H1 (cell line): ENCODE data around the gene ARID4B. TPM values are rescaled to one million over a fixed set of nuclear protein-coding genes. Genes with fewer than 3 reads are reported as not detected.
A peak's percentile ranks its signal among the peaks of the same experiment; 100 is the strongest.

ENCODE experiments used
- CTCF ChIA-PET: fragments of 300-600 bp; sonication (Branson Sonifier 250); formaldehyde crosslinking; loops from one replicate; lab custom pipeline; 2021; ENCODE audit not compliant: partially characterized antibody; lab: Charles Lee
- POLR2A ChIA-PET: fragments of 300-600 bp; sonication (Branson Sonifier 250); formaldehyde crosslinking; loops from one replicate; lab custom pipeline; 2021; ENCODE audit warnings: inconsistent platforms; ENCODE audit not compliant: partially characterized antibody; lab: Charles Lee
- DNase-seq, 2 experiments: peaks; one replicate each; pipeline versions ENCODE4 v3.0.0 to v3.0.0-alpha.2; 2010 to 2022; ENCODE audit warnings: low spot score in 2 of 2, low read depth in 1 of 2, mixed read lengths in 1 of 2
- FAIRE-seq: peaks from 2 replicates; lab custom pipeline; 2011; peaks lifted over from hg19 to GRCh38; lab: Jason Lieb, UNC
- H2AFZ ChIP-seq: 2 replicates; pipeline ENCODE4 v1.8.1; 2012; ENCODE audit warnings: low read length, inconsistent platforms
- H2AK5ac ChIP-seq: 2 replicates; pipeline ENCODE4 v1.6.1; 2013; ENCODE audit warnings: low read depth, low read length
- H2BK120ac ChIP-seq: replicated peaks from 2 replicates; pipeline ENCODE3; 2013; ENCODE audit warnings: low read depth, low read length, inconsistent platforms
- H2BK12ac ChIP-seq: 2 replicates; pipeline ENCODE4 v1.6.1; 2013; ENCODE audit warnings: low read depth, low read length
- H2BK15ac ChIP-seq: 2 replicates; pipeline ENCODE4 v1.6.1; 2013; ENCODE audit warnings: low read length
- H2BK20ac ChIP-seq: 2 replicates; pipeline ENCODE4 v1.6.1; 2013; ENCODE audit warnings: low read length
- H2BK5ac ChIP-seq: 2 replicates; pipeline ENCODE4 v1.6.1; 2013; ENCODE audit warnings: low read depth, low read length
- H3K14ac ChIP-seq: 2 replicates; pipeline ENCODE4 v1.6.1; 2013; ENCODE audit warnings: inconsistent platforms; ENCODE audit not compliant: insufficient read length
- H3K18ac ChIP-seq: 2 replicates; pipeline ENCODE4 v1.6.1; 2013; ENCODE audit warnings: low read length; ENCODE audit errors: extremely low read depth
- H3K23ac ChIP-seq: 2 replicates; pipeline ENCODE4 v1.6.1; 2013; ENCODE audit warnings: inconsistent platforms; ENCODE audit not compliant: insufficient read length
- H3K23me2 ChIP-seq: 2 replicates; pipeline ENCODE4 v1.6.1; 2013; ENCODE audit warnings: low read depth, low read length
- H3K27ac ChIP-seq: 2 replicates; pipeline ENCODE4 v1.6.1; 2011; ENCODE audit warnings: low read depth, low read length, inconsistent platforms
- H3K27me3 ChIP-seq, 4 experiments: replicated peaks in 1 of 4; 1 replicate in 1 of 4; 2 replicates in 3 of 4; pipeline versions ENCODE4 v1.6.1 to v1.8.1; 2011 to 2013; ENCODE audit warnings: low read length in 3 of 4, mild to moderate bottlenecking in 3 of 4, inconsistent platforms in 2 of 4, mixed read lengths in 2 of 4, moderate library complexity in 1 of 4; ENCODE audit not compliant: control insufficient read depth in 3 of 4, insufficient read depth in 3 of 4; ENCODE audit errors: extremely low read depth in 1 of 4
- H3K36me3 ChIP-seq, 4 experiments: 2 replicates each; pipeline versions ENCODE4 v1.6.1 to v1.8.1; 2011 to 2013; ENCODE audit warnings: mild to moderate bottlenecking in 4 of 4, low read length in 3 of 4, moderate library complexity in 2 of 4, control low read depth in 1 of 4, inconsistent platforms in 1 of 4; ENCODE audit not compliant: insufficient read depth in 4 of 4, control insufficient read depth in 2 of 4
- H3K4ac ChIP-seq: replicated peaks from 2 replicates; pipeline ENCODE3; 2013; ENCODE audit warnings: low read length, low read depth, mixed read lengths, inconsistent platforms; ENCODE audit not compliant: insufficient read length
- H3K4me1 ChIP-seq, 4 experiments: replicated peaks in 1 of 4; 1 replicate in 1 of 4; 2 replicates in 3 of 4; pipeline versions ENCODE4 v1.6.1 to v1.8.1; 2011 to 2013; ENCODE audit warnings: low read length in 3 of 4, inconsistent platforms in 2 of 4, mixed read lengths in 1 of 4; ENCODE audit not compliant: insufficient read depth in 4 of 4, control insufficient read depth in 3 of 4
- H3K4me2 ChIP-seq, 2 experiments: 2 replicates each; pipeline versions ENCODE4 v1.6.1 to v1.8.1; 2011 to 2013; ENCODE audit warnings: low read depth in 2 of 2, low read length in 2 of 2, control low read depth in 1 of 2, inconsistent platforms in 1 of 2, mild to moderate bottlenecking in 1 of 2; ENCODE audit not compliant: insufficient read depth in 1 of 2
- H3K4me3 ChIP-seq, 4 experiments: fragments of 200-600, 300-600 bp in 1 of 4; sonication (generic), shearing (Covaris generic), sonication (Bioruptor Twin) in 1 of 4; 2 replicates each; pipeline versions ENCODE4 v1.5.1 to v1.8.1; 2011 to 2016; ENCODE audit warnings: low read length in 4 of 4, low read depth in 3 of 4, control low read depth in 2 of 4, inconsistent platforms in 2 of 4, mild to moderate bottlenecking in 2 of 4, mixed read lengths in 1 of 4, moderate library complexity in 1 of 4; ENCODE audit not compliant: insufficient read depth in 2 of 4; ENCODE audit errors: extremely low read depth in 1 of 4
- H3K56ac ChIP-seq: replicated peaks from 2 replicates; pipeline ENCODE3; 2013; ENCODE audit warnings: low read depth, mild to moderate bottlenecking, mixed read lengths, low read length, inconsistent platforms; ENCODE audit not compliant: insufficient read length
- H3K79me1 ChIP-seq: 2 replicates; pipeline ENCODE4 v1.6.1; 2013; ENCODE audit warnings: low read depth, low read length, control low read depth
- H3K79me2 ChIP-seq, 2 experiments: 2 replicates each; pipeline versions ENCODE4 v1.6.1 to v1.8.1; 2012 to 2013; ENCODE audit warnings: low read length in 2 of 2, mild to moderate bottlenecking in 2 of 2, inconsistent platforms in 1 of 2; ENCODE audit not compliant: insufficient read depth in 2 of 2, control insufficient read depth in 1 of 2
- H3K9ac ChIP-seq, 4 experiments: replicated peaks in 1 of 4; 1 replicate in 1 of 4; 2 replicates in 3 of 4; pipeline versions ENCODE4 v1.6.1 to v1.8.1; 2011 to 2013; ENCODE audit warnings: low read depth in 3 of 4, low read length in 3 of 4, control low read depth in 2 of 4, mild to moderate bottlenecking in 2 of 4, moderate library complexity in 2 of 4, inconsistent platforms in 1 of 4; ENCODE audit errors: extremely low read depth in 1 of 4
- H3K9me3 ChIP-seq, 2 experiments: 2 replicates each; pipeline versions ENCODE4 v1.6.1 to v1.8.1; 2012 to 2013; ENCODE audit warnings: mild to moderate bottlenecking in 2 of 2, moderate library complexity in 2 of 2, control low read depth in 1 of 2, inconsistent platforms in 1 of 2, low read depth in 1 of 2, low read length in 1 of 2, mixed read lengths in 1 of 2; ENCODE audit not compliant: insufficient read depth in 2 of 2
- H4K20me1 ChIP-seq, 2 experiments: replicated peaks in 1 of 2; 2 replicates each; pipeline versions ENCODE3 to v1.8.1; 2011 to 2013; ENCODE audit warnings: inconsistent platforms in 2 of 2, low read length in 2 of 2, mild to moderate bottlenecking in 1 of 2; ENCODE audit not compliant: insufficient read depth in 2 of 2, control insufficient read depth in 1 of 2
- H4K5ac ChIP-seq: 2 replicates; pipeline ENCODE4 v1.6.1; 2013; ENCODE audit warnings: low read length, low read depth, mixed read lengths, inconsistent platforms; ENCODE audit not compliant: insufficient read length
- H4K8ac ChIP-seq: 2 replicates; pipeline ENCODE4 v1.8.0; 2013; ENCODE audit warnings: mild to moderate bottlenecking, moderate library complexity, low read length, inconsistent platforms; ENCODE audit not compliant: insufficient read depth; ENCODE audit errors: extremely low read depth
- H4K91ac ChIP-seq: replicated peaks from 2 replicates; pipeline ENCODE3; 2013; ENCODE audit warnings: low read length, mixed read lengths, inconsistent platforms; ENCODE audit not compliant: insufficient read length
- GTF2F1 ChIP-seq: IDR thresholded peaks from 2 replicates; pipeline ENCODE4 v1.6.1; 2012; ENCODE audit warnings: low read depth, low read length, improper control_type of control experiment, borderline replicate concordance
- PHF8 ChIP-seq: fragments of 200-600 bp; sonication (generic); conservative IDR thresholded peaks from 2 replicates; pipeline ENCODE4 v1.7.1; 2012; ENCODE audit warnings: low read depth, mild to moderate bottlenecking, inconsistent platforms, low read length, moderate library complexity
- SP2 ChIP-seq: IDR thresholded peaks from 2 replicates; pipeline ENCODE4 v1.6.1; 2012; ENCODE audit warnings: mild to moderate bottlenecking, low read length, inconsistent platforms
- TAF1 ChIP-seq: IDR thresholded peaks from 2 replicates; pipeline ENCODE4 v1.6.1; 2011; ENCODE audit warnings: mild to moderate bottlenecking, low read depth, low read length
- TEAD4 ChIP-seq: IDR thresholded peaks from 2 replicates; pipeline ENCODE4 v1.6.1; 2012; ENCODE audit warnings: low read depth, low read length, inconsistent platforms, mixed read lengths
- WGBS, 2 experiments: shearing (Covaris generic) in 1 of 2; methylation state at CpG; one replicate each; pipeline versions ENCODE4 v1.1.6 to v1.1.7; 2013 to 2015; ENCODE audit warnings: low lambda C conversion rate in 2 of 2, mixed read lengths in 2 of 2, inconsistent platforms in 1 of 2, low coverage in 1 of 2, missing lambda C conversion rate in 1 of 2; ENCODE audit not compliant: insufficient replicate concordance in 2 of 2, insufficient coverage in 1 of 2, insufficient read length in 1 of 2; ENCODE audit errors: extremely low coverage in 1 of 2, missing lambda C conversion rate in 1 of 2; 5-methylcytosine and 5-hydroxymethylcytosine counted together
- polyA plus RNA-seq, 7 experiments: library from polyadenylated mRNA; depleted of rRNA in 3 of 7; stranded (reverse) in 5 of 7; unstranded in 2 of 7; fragments of >200 nt in 5 of 7; fragments of 200-250 nt in 2 of 7; gene quantifications; 1 replicate in 5 of 7; 2 replicates in 1 of 7; 4 replicates in 1 of 7; pipeline versions ENCODE4 v1.2.1 to v1.2.3, GENCODE V29; 2011 to 2013; ENCODE audit warnings: missing spikeins in 2 of 7, mixed read lengths in 2 of 7
- total RNA-seq: library from RNA; stranded (reverse); fragmentation: NEBNext Ultra II Directional; extraction: Animal tissue kit (Norgen Biotek cat#: 25700); gene quantifications from 2 replicates; pipeline ENCODE4 v1.2.1, GENCODE V29; 2021

Gene ARID4B
- total and polyA plus RNA-seq, 2 of the 8 experiments (the other 6 are each of a cell fraction or from before 2014, with no cell fraction given) = 5.1 to 28.8 TPM

- Histone ChIP-seq H4K5ac (no peak overlapping the region), H2BK120ac (no peak overlapping the region), H3K23ac (no peak overlapping the region), H3K36me3 (no peaks in the 10 kb centered on the region; a peak in 1 of 8 replicates), H2BK5ac (no peak overlapping the region), H3K4me1 (peaks cover 0 to 11% (median 1%) of the 10 kb centered on the region in 4 experiments; a peak in 3 of 7 replicates), H2BK12ac (no peak overlapping the region), H3K4me2 (peak overlapping the region in 1 of 2 experiments; percentile 16; a peak in 1 of 4 replicates), H2BK20ac (no peak overlapping the region), H4K91ac (no peak overlapping the region), H2BK15ac (no peak overlapping the region), H3K79me1 (peaks cover 7% of the 10 kb centered on the region), H3K14ac (no peak overlapping the region), H3K9me3 (no peaks in the 10 kb centered on the region), H3K9ac (no peak overlapping the region), H3K18ac (no peak overlapping the region), H3K4me3 (peak overlapping the region in 1 of 4 experiments; percentile 9; a peak in 2 of 8 replicates), H3K23me2 (no peaks in the 10 kb centered on the region), H3K79me2 (peaks cover 18 to 98% of the 10 kb centered on the region in 2 experiments; a peak in 3 of 4 replicates), H3K4ac (no peak overlapping the region), H4K8ac (no peak overlapping the region), H2AK5ac (no peak overlapping the region), H4K20me1 (peaks cover 6 to 19% of the 10 kb centered on the region in 2 experiments), H3K27me3 (no peaks in the 10 kb centered on the region), H3K27ac (no peak overlapping the region), H3K56ac (no peak overlapping the region), H2AFZ (no peak overlapping the region)
- DNase-seq (no peak), FAIRE-seq (no peak)
- TF ChIP-seq SP2 (no peak), PHF8 (no peak), TEAD4 (peak; percentile 36; the same call in 1 of the 2 replicates), TAF1 (no peak), GTF2F1 (no peak)
- 83% methylated on average over 4 of the region's 4 CpGs; no CpG with 5 or more reads in 1 of the 2 experiments for WGBS, 2 experiments
- CTCF ChIA-PET = no interaction called here
- POLR2A ChIA-PET = no interaction called here
These were observed 40.6 kb downstream of the ARID4B start for GRCh38 chr1:235287208-235287882.
